HEK293 (cell line): ENCODE measurements around the gene PCBD1.

Source experiments
- CTCF ChIA-PET: fragments of 350-600 bp; formaldehyde crosslinking; extraction: SDS; loops from one replicate; lab custom pipeline; 2021; ENCODE audit warnings: antibody characterized with exemption; lab: Yijun Ruan, JAX
- POLR2A ChIA-PET: fragments of 300-600 bp; formaldehyde crosslinking; extraction: SDS; loops from one replicate; lab custom pipeline; 2020; ENCODE audit warnings: antibody characterized with exemption, inconsistent platforms; lab: Yijun Ruan, JAX
- H3K27ac ChIP-seq: fragments of 200-500 bp; sonication (Bioruptor generic); 2 replicates; pipeline ENCODE4 v1.5.1; 2014; ENCODE audit warnings: low read depth, low read length, control low read depth, inconsistent platforms; ENCODE audit errors: extremely low read depth
- H3K36me3 ChIP-seq, 2 experiments: fragments of 200-500 bp in 1 of 2; sonication (Bioruptor generic) in 1 of 2; 1 replicate in 1 of 2; 2 replicates in 1 of 2; pipeline ENCODE4 v1.5.1; 2014 to 2017; ENCODE audit warnings: inconsistent platforms in 2 of 2, low read length in 2 of 2; ENCODE audit not compliant: control insufficient read depth in 2 of 2, insufficient read depth in 1 of 2
- H3K4me1 ChIP-seq: fragments of 200-500 bp; sonication (Bioruptor generic); 2 replicates; pipeline ENCODE4 v1.5.1; 2014; ENCODE audit warnings: mild to moderate bottlenecking, low read length, inconsistent platforms; ENCODE audit not compliant: control insufficient read depth, insufficient read depth
- H3K4me3 ChIP-seq: 2 replicates; pipeline ENCODE4 v1.5.1; 2011; ENCODE audit warnings: low read depth, mild to moderate bottlenecking, control low read depth, low read length, moderate library complexity
- H3K9me3 ChIP-seq: fragments of 200-500 bp; sonication (Bioruptor generic); 2 replicates; pipeline ENCODE4 v1.5.1; 2014; ENCODE audit warnings: low read depth, low read length, inconsistent platforms; ENCODE audit not compliant: control insufficient read depth, insufficient read depth
- HIC1 ChIP-seq: fragments of 450-650 bp; formaldehyde crosslinking; IDR thresholded peaks from 2 replicates; pipeline ENCODE4 v1.5.1; 2016; ENCODE audit warnings: missing biosample characterization, missing genetic modification characterization
- INSM2 ChIP-seq: fragments of 450-650 bp; formaldehyde crosslinking; IDR thresholded peaks from 2 replicates; pipeline ENCODE4 v1.5.1; 2016; ENCODE audit warnings: missing biosample characterization, missing genetic modification characterization
- SETDB1 ChIP-seq: IDR thresholded peaks from one replicate; pipeline ENCODE4 v1.6.1; 2017; ENCODE audit warnings: mild to moderate bottlenecking, low read length, moderate library complexity, mixed read lengths; ENCODE audit not compliant: insufficient read length
- ZNF132 ChIP-seq: fragments of 450-650 bp; formaldehyde crosslinking; IDR thresholded peaks from 2 replicates; pipeline ENCODE4 v1.5.1; 2017; ENCODE audit warnings: missing biosample characterization, missing genetic modification characterization, borderline replicate concordance
- ZNF19 ChIP-seq: fragments of 450-650 bp; formaldehyde crosslinking; IDR thresholded peaks from 2 replicates; pipeline ENCODE4; 2016; ENCODE audit warnings: missing biosample characterization, missing genetic modification characterization, low read depth
- ZNF23 ChIP-seq: fragments of 450-650 bp; formaldehyde crosslinking; IDR thresholded peaks from 2 replicates; pipeline ENCODE4 v1.5.1; 2016; ENCODE audit warnings: missing biosample characterization, missing genetic modification characterization, borderline replicate concordance
- ZNF335 ChIP-seq: fragments of 450-650 bp; formaldehyde crosslinking; conservative IDR thresholded peaks from 2 replicates; pipeline ENCODE4 v1.5.1; 2016; ENCODE audit warnings: missing biosample characterization, missing genetic modification characterization
- ZNF350 ChIP-seq: fragments of 450-650 bp; formaldehyde crosslinking; IDR thresholded peaks from 2 replicates; pipeline ENCODE4 v1.5.0; 2017; ENCODE audit warnings: missing biosample characterization, mild to moderate bottlenecking, missing genetic modification characterization
- ZNF473 ChIP-seq: fragments of 450-650 bp; formaldehyde crosslinking; IDR thresholded peaks from 2 replicates; pipeline ENCODE4 v1.5.1; 2017; ENCODE audit warnings: missing biosample characterization, missing genetic modification characterization
- ZNF501 ChIP-seq: fragments of 450-650 bp; formaldehyde crosslinking; IDR thresholded peaks from 2 replicates; pipeline ENCODE4 v1.5.1; 2016; ENCODE audit warnings: missing biosample characterization, missing genetic modification characterization
- ZNF560 ChIP-seq: fragments of 450-650 bp; formaldehyde crosslinking; IDR thresholded peaks from 2 replicates; pipeline ENCODE4 v1.5.1; 2017; ENCODE audit warnings: missing biosample characterization, missing genetic modification characterization, borderline replicate concordance
- ZNF654 ChIP-seq: fragments of 450-650 bp; formaldehyde crosslinking; IDR thresholded peaks from 2 replicates; pipeline ENCODE4 v1.5.1; 2016; ENCODE audit warnings: low read depth, missing biosample characterization, missing genetic modification characterization
- ZNF670 ChIP-seq: fragments of 450-650 bp; formaldehyde crosslinking; IDR thresholded peaks from 2 replicates; pipeline ENCODE4 v1.5.1; 2016; ENCODE audit warnings: missing biosample characterization, missing genetic modification characterization, low read depth
- TF ChIP-seq, protein P1 (sequence below): fragments of 450-650 bp; formaldehyde crosslinking; conservative IDR thresholded peaks from 2 replicates; pipeline ENCODE4 v1.5.1; 2016; ENCODE audit warnings: low read depth, missing biosample characterization, missing genetic modification characterization

PCBD1 gene

GRCh38 chr10:70925377-70926225, 37.2 kb upstream of the PCBD1 start (continued):
- TF ChIP-seq, protein P1, sequence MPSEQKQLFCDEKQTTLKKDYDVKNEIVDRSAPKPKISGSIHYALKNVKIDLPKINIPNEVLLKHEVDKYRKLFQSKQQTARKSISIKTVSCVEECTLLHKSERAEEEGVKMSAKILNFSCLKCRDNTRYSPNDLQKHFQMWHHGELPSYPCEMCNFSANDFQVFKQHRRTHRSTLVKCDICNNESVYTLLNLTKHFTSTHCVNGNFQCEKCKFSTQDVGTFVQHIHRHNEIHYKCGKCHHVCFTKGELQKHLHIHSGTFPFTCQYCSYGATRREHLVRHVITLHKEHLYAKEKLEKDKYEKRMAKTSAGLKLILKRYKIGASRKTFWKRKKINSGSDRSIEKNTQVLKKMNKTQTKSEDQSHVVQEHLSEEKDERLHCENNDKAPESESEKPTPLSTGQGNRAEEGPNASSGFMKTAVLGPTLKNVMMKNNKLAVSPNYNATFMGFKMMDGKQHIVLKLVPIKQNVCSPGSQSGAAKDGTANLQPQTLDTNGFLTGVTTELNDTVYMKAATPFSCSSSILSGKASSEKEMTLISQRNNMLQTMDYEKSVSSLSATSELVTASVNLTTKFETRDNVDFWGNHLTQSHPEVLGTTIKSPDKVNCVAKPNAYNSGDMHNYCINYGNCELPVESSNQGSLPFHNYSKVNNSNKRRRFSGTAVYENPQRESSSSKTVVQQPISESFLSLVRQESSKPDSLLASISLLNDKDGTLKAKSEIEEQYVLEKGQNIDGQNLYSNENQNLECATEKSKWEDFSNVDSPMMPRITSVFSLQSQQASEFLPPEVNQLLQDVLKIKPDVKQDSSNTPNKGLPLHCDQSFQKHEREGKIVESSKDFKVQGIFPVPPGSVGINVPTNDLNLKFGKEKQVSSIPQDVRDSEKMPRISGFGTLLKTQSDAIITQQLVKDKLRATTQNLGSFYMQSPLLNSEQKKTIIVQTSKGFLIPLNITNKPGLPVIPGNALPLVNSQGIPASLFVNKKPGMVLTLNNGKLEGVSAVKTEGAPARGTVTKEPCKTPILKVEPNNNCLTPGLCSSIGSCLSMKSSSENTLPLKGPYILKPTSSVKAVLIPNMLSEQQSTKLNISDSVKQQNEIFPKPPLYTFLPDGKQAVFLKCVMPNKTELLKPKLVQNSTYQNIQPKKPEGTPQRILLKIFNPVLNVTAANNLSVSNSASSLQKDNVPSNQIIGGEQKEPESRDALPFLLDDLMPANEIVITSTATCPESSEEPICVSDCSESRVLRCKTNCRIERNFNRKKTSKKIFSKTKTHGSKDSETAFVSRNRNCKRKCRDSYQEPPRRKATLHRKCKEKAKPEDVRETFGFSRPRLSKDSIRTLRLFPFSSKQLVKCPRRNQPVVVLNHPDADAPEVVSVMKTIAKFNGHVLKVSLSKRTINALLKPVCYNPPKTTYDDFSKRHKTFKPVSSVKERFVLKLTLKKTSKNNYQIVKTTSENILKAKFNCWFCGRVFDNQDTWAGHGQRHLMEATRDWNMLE (tag by site-specific recombination) = no peak
- peak; percentile 71 for TF ChIP-seq ZNF654 (tag by site-specific recombination)

GRCh38 chr10:70923696-70924095, 35.3 kb upstream of the PCBD1 start:
- ChIA-PET CTCF (interaction anchor here (0.5 to 5.5 kb wide), 10 partner anchors 8 to 366 kb away, joined by 3 to 48 read pairs (median 9); no protein-coding TSS in a partner anchor), POLR2A (no interaction called here)
- no peak overlapping the region for H3K27ac ChIP-seq
- no peaks in the 10 kb centered on the region for H3K9me3 ChIP-seq
- TF ChIP-seq ZNF335 (tag by site-specific recombination) = no peak
- TF ChIP-seq ZNF19 (tag by site-specific recombination) = no peak
- TF ChIP-seq SETDB1 = no peak
- no peak for TF ChIP-seq ZNF670 (tag by site-specific recombination)
- no peak for TF ChIP-seq INSM2 (tag by site-specific recombination)
- no peak for TF ChIP-seq ZNF132 (tag by site-specific recombination)
- no peak for TF ChIP-seq ZNF23
- TF ChIP-seq ZNF473 = no peak
- no peak for TF ChIP-seq ZNF350
- TF ChIP-seq HIC1 (tag by site-specific recombination) = no peak
- no peak for TF ChIP-seq ZNF560 (tag by site-specific recombination)
- TF ChIP-seq ZNF501 (tag by site-specific recombination) = no peak
- H3K4me3 ChIP-seq = no peak overlapping the region
- H3K36me3 ChIP-seq = no peaks in the 10 kb centered on the region
- H3K4me1 ChIP-seq = peaks cover 8% of the 10 kb centered on the region; the same call in 1 of the 2 replicates
